Sciatic nerve (tissue), 2 donors: ENCODE data around the gene ERFL. TPM values are rescaled to one million over a fixed set of nuclear protein-coding genes. Genes with fewer than 3 reads are reported as not detected.

Experiments
- ATAC-seq: fragments of 200-7000 bp; cut with Tn5 transposase; one replicate; pipeline ENCODE4 v1.9.1; 2020; ENCODE audit warnings: mild to moderate bottlenecking, moderate library complexity
- DNase-seq: peaks from one replicate; pipeline ENCODE4 v3.0.0-alpha.2; 2020; ENCODE audit warnings: low spot score
- intact Hi-C: fragments of 100-400 bp; cut with DNase I; formaldehyde crosslinking; loops from one replicate; pipeline ENCODE4 v1.14.2; 2022
- microRNA-seq: library from miRNA; unstranded; fragments of <30 nt; microRNA quantifications from one replicate; pipeline ENCODE4 v1.2.0, GENCODE V29; 2020
- total RNA-seq: library from RNA; stranded (reverse); fragmentation: NEBNext Ultra II Directional; extraction: Animal tissue kit (Norgen Biotek cat#: 25700); gene quantifications from one replicate; pipeline ENCODE4 v1.2.1, GENCODE V29; 2021
- donor health status: DM: no; HTN: no; CAD: no.
- donor health status: DM: no; HTN: no; CAD: no.

The ERFL gene
- total RNA-seq, 1 donor from 2014 or later = 0.27 TPM

GRCh38 chr19:41868989-41869300 lies 59.3 kb downstream of the ERFL start:
- ATAC-seq (no peak), DNase-seq (no peak)
- intact Hi-C loops = no loop called here

DNA sequence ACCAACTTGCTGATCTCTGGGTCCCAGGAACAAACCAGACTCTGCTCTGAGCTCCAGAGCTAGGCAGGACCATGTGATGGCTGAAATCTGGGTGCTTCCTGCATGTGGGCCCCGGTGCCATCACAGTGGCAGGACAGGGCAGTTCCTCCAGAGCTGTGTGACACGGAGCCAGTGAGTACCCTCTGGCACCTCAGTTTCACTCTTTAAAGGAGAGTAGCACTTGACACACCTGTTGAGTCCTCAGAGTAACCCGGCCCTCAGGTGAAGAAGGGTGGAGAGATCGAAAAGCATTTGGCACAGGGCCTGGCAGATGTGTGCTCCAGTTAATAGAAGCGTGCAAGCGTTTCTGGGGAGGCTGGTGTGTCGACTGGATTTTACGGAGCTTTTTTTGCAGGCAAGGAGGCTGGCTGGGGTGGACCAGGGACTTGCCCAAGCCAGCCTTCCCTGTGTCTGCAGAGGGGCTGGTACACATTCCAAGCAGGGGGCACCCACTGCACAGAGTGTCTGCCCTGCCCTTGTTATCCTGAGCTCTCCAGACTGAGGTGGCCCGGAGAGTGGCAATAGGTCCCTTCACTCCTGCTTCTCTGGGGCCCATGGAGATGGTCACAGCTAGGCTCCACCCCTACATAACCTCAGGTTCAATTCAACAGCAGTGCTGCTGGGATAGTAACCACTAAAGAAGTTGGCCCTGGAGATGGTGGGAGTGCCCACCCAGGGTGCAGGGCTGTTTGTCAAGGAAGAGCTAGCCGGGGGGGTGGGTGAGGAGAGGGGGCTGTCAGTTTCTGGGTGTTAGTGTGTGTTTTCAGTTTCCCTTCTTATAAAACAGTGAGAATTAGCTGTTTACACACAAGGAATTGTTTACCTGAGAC lies 59.9 kb downstream of the ERFL start:
- no peak for ATAC-seq
- DNase-seq = no peak
- intact Hi-C loops = no loop called here

- intact Hi-C loops = no loop called here
- no peak for ATAC-seq
- DNase-seq = no peak
Observed at GRCh38 chr19:41866284-41866683, 62.0 kb downstream of the ERFL start.

DNA sequence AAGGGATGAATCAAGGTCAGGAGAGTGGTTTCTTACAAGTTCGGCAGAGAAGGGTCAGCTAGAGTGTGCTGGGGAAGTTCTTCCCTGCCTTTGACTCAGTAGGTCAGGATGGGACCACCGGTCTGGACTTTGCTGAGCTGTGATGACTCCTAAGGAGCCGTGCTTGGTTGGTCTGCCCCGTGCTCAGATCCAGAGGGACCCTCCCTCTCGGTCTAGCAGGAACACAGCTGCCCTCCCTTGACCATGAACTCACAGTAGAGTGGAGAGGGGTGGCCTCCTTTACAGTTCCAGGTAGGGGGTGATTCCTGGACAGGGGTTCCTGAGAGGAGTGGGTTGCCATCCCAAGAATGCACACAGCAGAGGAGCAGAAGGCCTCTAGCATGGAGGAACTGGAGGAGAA lies 63.9 kb downstream of the ERFL start:
- ATAC-seq (no peak), DNase-seq (no peak)
- intact Hi-C loops = no loop called here

GRCh38 chr19:41863209-41863931 lies 64.9 kb downstream of the ERFL start:
- DNase-seq (no peak), ATAC-seq (no peak)
- intact Hi-C loops = no loop called here

DNA sequence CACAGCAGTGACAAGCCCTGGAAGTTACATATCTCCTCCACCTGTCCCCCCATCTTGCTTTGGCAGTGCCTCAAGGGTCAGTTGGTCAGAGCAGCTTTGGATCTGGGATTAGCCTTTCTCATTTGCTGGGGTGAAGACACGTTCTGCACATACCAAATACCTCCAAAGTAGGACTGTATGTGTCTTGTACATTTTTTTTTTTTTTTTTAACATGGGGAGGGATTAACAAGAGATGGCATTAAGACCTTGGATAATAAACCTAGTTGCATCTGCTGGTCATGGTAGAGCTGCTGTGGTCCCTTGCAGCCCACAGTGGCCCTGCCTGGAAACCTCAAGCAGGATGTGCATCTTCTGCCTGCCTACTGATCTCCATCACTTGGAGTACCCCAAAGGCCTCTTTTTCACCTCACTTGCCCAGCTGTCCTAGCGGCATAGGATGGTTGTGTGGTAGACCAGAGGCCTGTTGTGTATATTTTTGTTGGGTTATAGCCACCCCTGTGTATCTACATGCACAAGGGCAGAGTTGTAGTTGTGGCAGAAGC lies 65.7 kb downstream of the ERFL start:
- ATAC-seq = no peak
- intact Hi-C loops = loop anchor here (1.0 kb wide), 1 partner anchor 20 kb away; no protein-coding TSS in a partner anchor
- no peak for DNase-seq

DNA sequence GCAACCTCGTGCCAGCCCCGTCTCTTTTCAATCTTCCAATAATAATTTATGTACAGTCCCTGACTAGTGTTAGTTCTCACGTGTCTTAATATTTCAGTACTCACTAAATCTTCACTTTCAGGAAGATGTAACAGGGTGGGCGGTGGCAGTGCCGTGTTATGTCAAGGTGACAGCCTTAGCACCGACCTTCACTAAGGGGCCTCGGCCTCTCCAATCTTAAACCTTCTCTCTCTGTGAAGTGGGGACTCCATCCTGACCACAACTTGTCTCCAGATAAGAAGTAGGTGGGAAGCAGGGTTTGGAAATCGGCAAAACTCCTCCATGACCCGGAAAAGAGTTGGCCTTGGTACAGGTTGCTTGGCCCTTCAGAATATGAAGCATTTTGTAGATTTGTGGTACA lies 66.4 kb downstream of the ERFL start:
- intact Hi-C loops = loop anchor here (1.0 kb wide), 1 partner anchor 20 kb away; no protein-coding TSS in a partner anchor
- ATAC-seq = no peak
- no peak for DNase-seq

DNA sequence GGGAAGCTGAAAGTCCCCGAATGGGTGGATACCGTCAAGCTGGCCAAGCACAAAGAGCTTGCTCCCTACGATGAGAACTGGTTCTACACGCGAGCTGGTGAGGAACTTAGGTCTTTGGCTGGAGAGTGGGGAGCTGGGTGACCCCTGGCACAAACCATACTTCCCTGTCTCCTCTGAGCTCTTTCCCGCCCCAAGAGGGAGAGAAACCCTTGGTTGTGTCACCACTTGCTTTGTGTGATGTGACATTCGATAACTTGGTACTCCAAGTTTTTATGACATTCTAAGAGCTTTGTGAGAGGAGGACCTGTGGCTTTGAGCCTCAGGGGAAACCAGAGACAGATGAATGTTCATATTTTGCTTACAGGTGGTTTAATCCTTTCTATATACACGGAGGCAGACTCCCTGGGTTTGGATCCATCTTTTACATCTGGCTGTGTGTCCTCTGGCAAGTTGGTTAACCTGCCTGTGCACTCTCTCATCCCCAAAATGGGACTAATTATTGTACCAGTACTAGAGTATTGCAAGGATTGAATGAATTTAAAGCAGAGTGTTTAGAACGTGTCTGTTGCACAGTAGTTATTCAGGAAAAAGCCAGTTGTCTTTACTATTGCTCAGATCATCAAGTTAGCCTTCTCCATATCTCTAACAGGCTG lies 67.0 kb downstream of the ERFL start:
- ATAC-seq = no peak
- intact Hi-C loops = no loop called here
- no peak for DNase-seq

DNA sequence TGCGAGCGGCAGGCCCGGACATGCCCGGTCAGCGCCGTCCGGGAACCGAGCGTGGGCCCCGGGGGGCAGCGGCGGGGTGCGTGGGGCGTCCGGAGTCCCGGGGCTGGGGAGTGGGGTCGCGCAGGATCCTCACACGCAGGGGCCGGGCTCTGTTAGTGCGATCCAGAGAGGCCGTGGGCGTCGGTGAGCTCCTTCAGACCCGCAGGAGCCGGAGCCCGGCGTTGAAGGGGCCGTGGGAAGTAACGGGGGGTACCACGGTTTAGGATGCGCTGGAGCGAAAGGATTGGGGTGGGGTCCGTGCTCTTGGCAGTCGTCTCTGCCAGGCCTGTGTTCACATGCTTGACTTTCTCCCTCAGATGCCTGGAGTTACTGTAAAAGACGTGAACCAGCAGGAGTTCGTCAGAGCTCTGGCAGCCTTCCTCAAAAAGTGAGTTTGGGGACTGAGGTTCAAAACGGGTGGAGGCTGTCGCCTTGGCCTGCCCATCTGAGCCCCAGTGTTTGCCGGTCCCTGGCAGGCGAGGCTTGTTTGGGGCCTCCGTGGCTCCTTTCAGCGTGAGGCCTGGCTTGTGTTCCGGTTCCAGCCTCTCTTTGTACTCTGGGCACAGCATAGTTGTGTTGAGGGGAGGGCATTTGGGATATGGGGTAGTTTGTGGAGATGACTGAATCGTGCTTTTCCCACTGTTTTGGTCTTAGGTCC lies 67.7 kb downstream of the ERFL start:
- no peak for DNase-seq
- intact Hi-C loops = no loop called here
- no peak for ATAC-seq

DNA sequence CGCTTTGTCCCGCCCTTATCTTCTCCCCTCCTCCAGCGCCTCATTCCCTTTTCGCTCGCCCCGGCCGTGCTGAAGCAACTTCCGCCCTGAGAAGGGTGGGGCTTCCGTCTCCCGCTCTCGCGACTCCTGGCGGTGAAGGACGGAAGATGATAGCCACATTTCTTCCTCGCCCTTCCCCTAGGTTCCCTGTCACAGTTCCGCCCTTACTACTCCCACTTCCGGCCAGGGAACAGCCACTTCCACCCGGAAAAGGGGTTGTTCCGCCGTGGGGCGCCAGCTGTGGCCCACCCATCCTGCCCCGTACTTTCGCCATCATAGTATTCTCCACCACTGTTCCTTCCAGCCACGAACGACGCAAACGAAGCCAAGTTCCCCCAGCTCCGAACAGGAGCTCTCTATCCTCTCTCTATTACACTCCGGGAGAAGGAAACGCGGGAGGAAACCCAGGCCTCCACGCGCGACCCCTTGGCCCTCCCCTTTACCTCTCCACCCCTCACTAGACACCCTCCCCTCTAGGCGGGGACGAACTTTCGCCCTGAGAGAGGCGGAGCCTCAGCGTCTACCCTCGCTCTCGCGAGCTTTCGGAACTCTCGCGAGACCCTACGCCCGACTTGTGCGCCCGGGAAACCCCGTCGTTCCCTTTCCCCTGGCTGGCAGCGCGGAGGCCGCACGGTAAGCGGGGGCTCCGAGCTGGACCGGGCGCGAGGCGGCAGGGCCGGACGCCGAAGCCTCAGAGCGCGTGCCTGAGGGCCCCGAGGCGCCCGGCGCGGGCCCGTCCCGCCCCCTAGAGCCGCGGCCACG lies 68.4 kb downstream of the ERFL start, which contains the start of gene RPS19:
TSS of gene RPS19 (plus strand) at position 638 of the 801 bp plus-strand sequence. CDS start 520 bp downstream, outside the sequence.
- ATAC-seq (peak; percentile 98), DNase-seq (peak; percentile 100)
- intact Hi-C loops = no loop called here

DNA sequence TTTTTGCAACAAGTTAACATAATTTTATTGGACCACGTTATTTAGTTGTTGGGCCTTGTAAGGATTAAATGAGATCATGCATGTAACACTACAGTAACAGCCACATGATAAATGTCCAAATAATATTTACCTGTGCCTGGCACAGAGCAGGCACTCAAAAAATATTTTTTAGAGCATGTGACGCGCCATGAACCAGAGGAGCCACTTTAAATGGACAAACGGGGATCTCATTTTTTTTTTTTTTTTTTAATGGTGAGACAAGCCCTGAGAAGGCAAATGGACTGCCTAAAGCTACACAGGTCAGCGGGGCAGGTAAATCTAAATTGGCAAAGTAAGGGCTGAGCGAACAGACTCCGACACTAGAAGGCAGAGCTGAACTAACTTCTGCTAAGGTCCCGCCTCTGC lies 69.0 kb downstream of the ERFL start:
- intact Hi-C loops = no loop called here
- DNase-seq = no peak

More for the DNA sequence above, 69.0 kb downstream of the ERFL start:
- ATAC-seq = no peak

Small RNA genes lying within 50 kb of the gene (microRNA-seq; reads per million reads assigned to microRNA genes)
- not detected for gene MIR6797

Other genes starting within 250 kb of the ERFL start
- gene CEACAM7, start 240.2 kb downstream of the ERFL start, total RNA-seq = not detected
- gene CEACAM5, start 219.8 kb downstream of the ERFL start, total RNA-seq = 0.22 TPM
- gene CEACAM6, start 172.9 kb downstream of the ERFL start, total RNA-seq = 1.1 TPM
- 3.3 TPM for gene CEACAM3, start 131.9 kb downstream of the ERFL start, total RNA-seq
- not detected for gene LYPD4, start 83.8 kb downstream of the ERFL start, total RNA-seq
- not detected for gene DMRTC2, start 83.4 kb downstream of the ERFL start, total RNA-seq
- 788 TPM for gene RPS19, start 68.2 kb downstream of the ERFL start, total RNA-seq
- gene CD79A, start 51.2 kb downstream of the ERFL start, total RNA-seq = 2.1 TPM
- gene ARHGEF1, start 45.3 kb downstream of the ERFL start, total RNA-seq = 137 TPM
- gene RABAC1, start 30.9 kb upstream of the ERFL start, total RNA-seq = 133 TPM
- gene ATP1A3, start 65.8 kb upstream of the ERFL start, total RNA-seq = 0.18 TPM
- 9.2 TPM for gene GRIK5, start 141.8 kb upstream of the ERFL start, total RNA-seq
- 13.2 TPM for gene ZNF574, start 147.7 kb upstream of the ERFL start, total RNA-seq
- gene POU2F2, start 204.0 kb upstream of the ERFL start, total RNA-seq = 5.6 TPM